MM.1S (cell line): Measurements from ENCODE around the gene BCAP31.

Experiments used
- EZH2 ChIP-seq: fragments of 300-600 bp; sonication (generic); optimal IDR thresholded peaks from 2 replicates; pipeline ENCODE3; 2017; ENCODE audit warnings: low read depth, mild to moderate bottlenecking, antibody characterized with exemption, low read length, mixed read lengths
- TF ChIP-seq, protein P1 (sequence below): fragments of 300-600 bp; sonication (generic); IDR thresholded peaks from 2 replicates; pipeline ENCODE4 v1.5.1; 2016; ENCODE audit warnings: antibody characterized with exemption, low read length, mixed read lengths

DNA sequence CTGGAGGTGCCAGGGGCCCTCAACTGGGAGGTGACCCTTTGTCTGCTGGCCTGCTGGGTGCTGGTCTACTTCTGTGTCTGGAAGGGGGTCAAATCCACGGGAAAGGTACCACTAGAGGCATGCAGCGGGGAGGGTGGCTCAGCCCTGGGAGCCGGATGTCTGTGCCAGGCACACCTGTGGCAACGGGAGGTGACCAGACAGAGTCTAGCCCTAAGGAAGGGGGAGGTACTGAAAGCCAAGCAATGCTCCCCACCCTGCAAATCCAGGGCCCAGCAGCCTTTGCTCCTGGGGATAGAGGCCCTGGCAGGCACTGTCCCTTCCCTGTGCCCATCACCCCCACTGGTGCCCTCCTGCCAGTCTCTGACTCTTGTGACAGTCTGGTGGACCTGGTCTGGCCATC is 32.2 kb downstream of the BCAP31 start:
- TF ChIP-seq, protein P1, sequence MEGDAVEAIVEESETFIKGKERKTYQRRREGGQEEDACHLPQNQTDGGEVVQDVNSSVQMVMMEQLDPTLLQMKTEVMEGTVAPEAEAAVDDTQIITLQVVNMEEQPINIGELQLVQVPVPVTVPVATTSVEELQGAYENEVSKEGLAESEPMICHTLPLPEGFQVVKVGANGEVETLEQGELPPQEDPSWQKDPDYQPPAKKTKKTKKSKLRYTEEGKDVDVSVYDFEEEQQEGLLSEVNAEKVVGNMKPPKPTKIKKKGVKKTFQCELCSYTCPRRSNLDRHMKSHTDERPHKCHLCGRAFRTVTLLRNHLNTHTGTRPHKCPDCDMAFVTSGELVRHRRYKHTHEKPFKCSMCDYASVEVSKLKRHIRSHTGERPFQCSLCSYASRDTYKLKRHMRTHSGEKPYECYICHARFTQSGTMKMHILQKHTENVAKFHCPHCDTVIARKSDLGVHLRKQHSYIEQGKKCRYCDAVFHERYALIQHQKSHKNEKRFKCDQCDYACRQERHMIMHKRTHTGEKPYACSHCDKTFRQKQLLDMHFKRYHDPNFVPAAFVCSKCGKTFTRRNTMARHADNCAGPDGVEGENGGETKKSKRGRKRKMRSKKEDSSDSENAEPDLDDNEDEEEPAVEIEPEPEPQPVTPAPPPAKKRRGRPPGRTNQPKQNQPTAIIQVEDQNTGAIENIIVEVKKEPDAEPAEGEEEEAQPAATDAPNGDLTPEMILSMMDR: no peak
- TF ChIP-seq EZH2: no peak
